Mesodermal cell (in vitro differentiated cells): Measurements from ENCODE around the gene SLCO6A1. TPM values are rescaled to one million over a fixed set of nuclear protein-coding genes. Genes with fewer than 3 reads are reported as not detected.

Source experiments
- H3K27ac ChIP-seq: 2 replicates; pipeline ENCODE4 v1.7.0; 2013; ENCODE audit warnings: mild to moderate bottlenecking, low read depth, low read length, moderate library complexity; ENCODE audit not compliant: severe bottlenecking
- H3K36me3 ChIP-seq: 2 replicates; pipeline ENCODE4 v1.7.1; 2013; ENCODE audit warnings: mild to moderate bottlenecking, low read length, moderate library complexity; ENCODE audit not compliant: control insufficient read depth, insufficient read depth
- H3K4me1 ChIP-seq: one replicate; pipeline ENCODE4 v1.7.1; 2013; ENCODE audit warnings: mild to moderate bottlenecking, low read length; ENCODE audit not compliant: insufficient read depth, control insufficient read depth, poor library complexity, severe bottlenecking
- H3K4me3 ChIP-seq: 2 replicates; pipeline ENCODE4 v1.7.0; 2013; ENCODE audit warnings: low read length, control low read depth, mild to moderate bottlenecking; ENCODE audit not compliant: insufficient read depth, poor library complexity, severe bottlenecking; ENCODE audit errors: extremely low read depth
- H3K9me3 ChIP-seq: 2 replicates; pipeline ENCODE4 v1.7.1; 2013; ENCODE audit warnings: mild to moderate bottlenecking, low read length, moderate library complexity; ENCODE audit not compliant: control insufficient read depth
- WGBS, 2 experiments: methylation state at CpG; one replicate each; pipeline ENCODE4 v1.1.5; 2013; ENCODE audit warnings: missing lambda C conversion rate in 2 of 2; ENCODE audit not compliant: insufficient coverage in 2 of 2; 5-methylcytosine and 5-hydroxymethylcytosine counted together
- polyA plus RNA-seq, 2 experiments: library from polyadenylated mRNA; stranded (reverse); fragments of 50-300 nt; gene quantifications; one replicate each; pipeline ENCODE4 v1.2.3, GENCODE V29; 2013

The SLCO6A1 gene
- polyA plus RNA-seq (2013, experiment 1 of 2), result not detected
- polyA plus RNA-seq (2013, experiment 2 of 2), result 0.56 TPM

DNA sequence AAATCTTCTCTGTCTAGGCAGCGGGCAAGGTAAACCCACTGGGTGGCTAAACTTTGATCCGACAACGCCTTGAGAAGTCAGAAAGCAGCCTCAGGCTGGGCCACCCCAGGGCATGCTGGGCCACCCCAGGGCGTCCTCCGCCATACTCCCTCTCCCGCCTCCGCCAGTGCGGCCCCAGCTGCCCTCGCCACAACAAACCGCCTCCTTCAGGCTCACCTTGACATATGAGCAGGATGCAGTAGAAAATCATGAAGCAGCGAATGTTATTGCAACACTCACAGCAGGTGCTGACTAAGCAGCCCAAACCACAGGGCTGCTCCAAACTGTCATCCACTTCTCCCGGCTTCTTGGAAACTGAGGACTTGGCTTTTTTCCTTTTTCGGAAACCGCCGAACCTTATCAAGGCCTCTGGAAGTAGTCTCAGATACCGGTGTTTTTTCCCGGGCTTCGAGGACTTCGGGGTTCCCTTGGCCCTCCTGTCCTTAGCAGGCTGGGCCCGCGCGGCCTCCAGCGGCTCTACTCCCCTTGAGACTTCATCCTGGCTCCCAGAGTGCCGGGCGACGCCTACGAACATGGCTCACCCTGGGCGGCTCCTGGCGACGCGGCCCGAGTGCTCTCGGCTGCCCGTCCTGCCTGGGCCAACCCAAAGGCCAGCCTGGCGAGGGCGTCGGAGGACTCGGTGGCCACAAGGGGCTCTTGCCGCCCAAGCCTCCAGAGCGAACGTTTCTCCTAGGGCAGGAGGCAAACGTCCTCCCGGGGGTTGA lies at the start of gene SLCO6A1:
Gene SLCO6A1 (minus strand): TSS at position 731 of the 764 bp plus-strand sequence. CDS start 157 bp downstream, at position 574.
- Histone ChIP-seq H3K9me3 (no peaks in the 10 kb centered on the region), H3K4me3 (no peak within 1 kb of the TSS), H3K27ac (no peak within 1 kb of the TSS), H3K36me3 (no peaks in the 10 kb centered on the region), H3K4me1 (no peaks in the 10 kb centered on the region)
- 93 to 94% methylated on average over 36 to 43 of the region's 43 CpGs for WGBS, 2 experiments

DNA sequence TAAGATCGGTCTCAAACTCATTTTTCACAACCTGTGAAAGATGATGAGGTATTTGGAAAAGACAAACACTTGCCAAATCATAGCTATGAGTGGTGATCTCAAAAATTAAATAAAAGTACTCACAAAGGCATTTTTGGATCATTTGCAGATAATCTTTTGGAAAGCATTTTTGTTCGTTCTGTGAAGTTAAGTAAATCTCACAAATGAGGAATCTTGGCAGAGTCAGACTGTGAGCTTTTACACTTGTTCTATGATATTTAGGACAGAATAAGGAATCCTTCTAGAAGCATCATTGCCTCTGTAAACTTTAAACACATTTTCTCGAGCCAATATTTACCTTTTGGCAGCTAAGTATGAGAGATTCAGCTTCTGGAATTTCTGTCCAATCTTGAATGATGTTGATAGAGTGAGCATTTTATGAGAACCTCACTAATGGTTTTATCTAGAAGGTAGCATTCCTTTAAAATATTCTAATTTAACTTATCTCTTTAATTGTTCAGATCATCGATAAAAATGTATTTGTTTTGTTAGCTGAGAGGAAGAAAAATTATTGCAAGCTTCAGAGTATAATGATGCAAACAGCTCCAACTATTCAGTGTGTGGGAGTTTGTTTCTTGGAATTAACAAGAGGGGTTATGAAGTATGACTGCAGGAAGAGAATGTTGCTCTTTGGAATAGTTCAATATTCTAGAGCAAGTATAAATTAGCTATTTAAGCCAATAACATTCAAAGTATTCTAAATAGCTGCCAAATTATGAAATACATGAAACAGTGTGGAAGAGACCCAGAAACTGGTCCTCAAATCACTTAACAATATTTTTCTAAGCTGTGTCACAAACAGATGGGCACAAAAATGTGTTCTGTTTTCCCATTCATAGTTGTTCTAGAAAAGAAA lies 48.6 kb upstream of the SLCO6A1 start:
- Histone ChIP-seq H3K27ac (no peak overlapping the region), H3K4me3 (no peak overlapping the region), H3K9me3 (no peaks in the 10 kb centered on the region), H3K4me1 (no peaks in the 10 kb centered on the region), H3K36me3 (no peaks in the 10 kb centered on the region)
- 100% methylated on average over 1 of the region's 4 CpGs; no CpG with 5 or more reads in 1 of the 2 experiments for WGBS, 2 experiments

GRCh38 chr5:102545175-102545574 lies 46.4 kb upstream of the SLCO6A1 start:
- H3K27ac ChIP-seq, result no peak overlapping the region
- WGBS, 2 experiments, result 31 to 39% methylated on average over 2 to 6 of the region's 6 CpGs
- H3K9me3 ChIP-seq, result no peaks in the 10 kb centered on the region
- H3K4me1 ChIP-seq, result no peaks in the 10 kb centered on the region
- H3K4me3 ChIP-seq, result no peak overlapping the region
- H3K36me3 ChIP-seq, result no peaks in the 10 kb centered on the region

DNA sequence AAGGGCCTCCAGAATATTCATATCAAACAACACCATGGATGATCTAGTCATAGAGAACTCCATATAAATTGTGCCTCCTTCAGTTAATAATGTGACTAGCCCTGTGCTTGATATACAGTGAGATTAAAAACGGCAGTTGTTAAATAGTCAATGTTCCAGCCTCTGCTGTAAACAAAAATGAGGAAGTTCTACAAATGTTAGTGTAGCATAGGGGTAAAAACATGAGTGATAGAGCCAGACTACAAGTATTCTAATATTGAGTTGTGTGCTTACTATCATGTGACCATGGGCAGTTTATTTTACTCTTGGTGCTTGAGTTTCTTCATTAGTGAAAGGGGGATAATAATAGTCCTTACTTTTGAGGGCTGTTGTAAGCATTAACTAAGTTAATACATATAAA lies 43.3 kb upstream of the SLCO6A1 start:
- WGBS, 2 experiments, result 71 to 89% methylated on average over 1 of the region's 1 CpG
- H3K9me3 ChIP-seq, result no peaks in the 10 kb centered on the region
- no peak overlapping the region for H3K27ac ChIP-seq
- H3K4me3 ChIP-seq, result no peak overlapping the region
- H3K36me3 ChIP-seq, result no peaks in the 10 kb centered on the region
- H3K4me1 ChIP-seq, result no peaks in the 10 kb centered on the region

DNA sequence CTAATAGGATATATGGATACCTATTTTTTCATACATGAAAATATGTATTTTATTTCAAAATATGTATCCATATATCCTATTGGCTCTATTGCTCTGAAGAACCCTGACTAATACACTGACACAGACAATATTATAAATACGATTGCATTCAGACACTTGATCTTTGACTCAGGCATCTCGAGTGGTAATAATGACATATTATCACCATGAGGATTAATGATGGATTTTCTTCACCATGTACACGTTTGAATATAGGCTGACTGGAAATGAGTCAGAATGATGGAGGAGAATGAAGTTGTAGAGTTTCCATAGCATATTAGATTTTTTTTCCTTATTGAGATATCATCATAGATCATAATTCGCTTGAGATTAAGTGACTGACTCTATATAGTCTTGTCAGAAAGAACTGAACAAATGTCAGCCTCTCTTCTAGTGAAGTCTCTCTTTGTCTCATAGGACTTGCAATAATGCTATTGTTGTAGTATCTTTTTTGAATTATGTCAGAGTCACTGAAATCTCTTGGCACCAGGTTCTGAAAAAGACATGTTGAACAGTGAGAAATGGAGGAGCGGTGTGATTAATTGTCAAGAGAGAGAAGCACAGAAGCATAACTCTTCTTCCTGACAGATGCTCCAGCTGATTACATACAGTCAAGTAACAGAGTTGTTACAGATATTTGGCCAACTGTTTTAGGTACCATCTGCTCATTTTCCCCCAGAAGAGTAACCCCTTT lies 41.4 kb upstream of the SLCO6A1 start:
- 85 to 100% methylated on average over 1 to 4 of the region's 5 CpGs for WGBS, 2 experiments
- no peaks in the 10 kb centered on the region for H3K9me3 ChIP-seq
- no peaks in the 10 kb centered on the region for H3K36me3 ChIP-seq
- no peak overlapping the region for H3K4me3 ChIP-seq
- no peaks in the 10 kb centered on the region for H3K4me1 ChIP-seq
- H3K27ac ChIP-seq, result no peak overlapping the region

DNA sequence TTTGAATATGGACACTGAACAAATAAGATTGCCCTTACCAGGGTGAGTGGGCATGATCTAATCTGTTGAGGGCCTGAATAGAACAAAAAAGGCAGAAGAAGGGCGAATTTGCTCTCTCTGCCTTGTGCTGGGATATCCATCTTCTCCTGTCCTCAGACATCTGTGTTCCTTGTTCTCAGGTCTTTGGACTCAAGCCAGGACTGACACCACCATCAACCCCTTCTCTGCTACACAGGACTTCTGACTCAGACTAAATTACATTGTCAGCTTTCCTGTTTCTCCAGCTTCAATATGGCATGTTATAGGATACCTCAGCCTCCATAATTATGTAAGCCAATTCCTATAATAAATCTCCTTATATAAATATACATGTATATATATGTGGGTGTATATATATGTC lies 40.8 kb upstream of the SLCO6A1 start:
- WGBS, 2 experiments, result 78 to 83% methylated on average over 1 of the region's 1 CpG
- Histone ChIP-seq H3K36me3 (no peaks in the 10 kb centered on the region), H3K4me3 (no peak overlapping the region), H3K27ac (no peak overlapping the region), H3K9me3 (no peaks in the 10 kb centered on the region), H3K4me1 (no peaks in the 10 kb centered on the region)

DNA sequence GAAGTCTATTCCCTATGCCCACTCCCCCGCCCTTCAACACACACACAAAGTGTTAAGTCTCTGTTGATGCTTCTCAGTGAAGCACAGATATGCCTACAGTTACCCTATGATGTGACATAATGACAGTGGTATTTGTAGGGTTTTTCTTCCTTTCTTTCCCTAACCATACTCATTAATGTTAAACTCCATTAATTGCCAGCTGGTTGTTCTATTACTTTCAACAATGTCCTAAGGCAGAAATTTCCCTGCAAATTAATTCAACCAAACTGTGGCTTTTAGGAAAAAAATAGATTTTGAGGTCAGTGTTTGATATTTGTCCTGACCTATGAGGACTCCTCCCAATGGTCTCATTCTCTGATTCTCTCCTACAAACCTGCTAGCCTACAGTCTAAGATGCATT lies 38.2 kb upstream of the SLCO6A1 start:
- no peaks in the 10 kb centered on the region for H3K36me3 ChIP-seq
- H3K4me3 ChIP-seq, result no peak overlapping the region
- H3K9me3 ChIP-seq, result no peaks in the 10 kb centered on the region
- no CpG with 5 or more reads among the region's 1 CpG for WGBS, 2 experiments
- H3K27ac ChIP-seq, result no peak overlapping the region
- H3K4me1 ChIP-seq, result no peaks in the 10 kb centered on the region

DNA sequence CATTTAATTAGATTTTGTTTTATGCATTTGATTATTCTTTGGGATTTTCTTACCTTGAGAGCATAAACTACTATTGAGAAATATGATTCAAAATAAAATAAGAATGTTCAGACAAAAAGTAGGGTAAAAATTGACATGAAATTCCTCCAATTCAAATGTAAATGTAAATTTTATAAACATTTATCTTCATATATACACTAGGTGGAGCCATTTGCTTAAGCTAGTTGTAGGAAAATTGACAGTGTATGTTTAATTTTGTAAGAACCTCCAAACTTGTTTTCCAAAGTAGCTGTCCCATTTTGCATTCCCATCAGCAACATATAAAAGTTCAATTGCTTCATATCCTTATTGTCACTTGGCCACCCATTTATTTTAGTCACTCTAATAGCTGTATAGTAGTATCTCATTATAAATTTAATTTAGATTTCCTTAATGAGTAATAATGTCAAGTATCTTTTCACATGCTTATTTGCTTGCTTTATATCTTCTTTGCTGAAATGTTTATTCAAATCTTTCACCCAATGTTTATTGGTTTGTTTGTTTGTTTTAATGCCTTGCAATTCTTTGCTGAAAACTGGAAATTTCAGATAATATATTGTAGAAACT lies 37.6 kb upstream of the SLCO6A1 start:
- no peaks in the 10 kb centered on the region for H3K4me1 ChIP-seq
- no peak overlapping the region for H3K27ac ChIP-seq
- no peak overlapping the region for H3K4me3 ChIP-seq

DNA sequence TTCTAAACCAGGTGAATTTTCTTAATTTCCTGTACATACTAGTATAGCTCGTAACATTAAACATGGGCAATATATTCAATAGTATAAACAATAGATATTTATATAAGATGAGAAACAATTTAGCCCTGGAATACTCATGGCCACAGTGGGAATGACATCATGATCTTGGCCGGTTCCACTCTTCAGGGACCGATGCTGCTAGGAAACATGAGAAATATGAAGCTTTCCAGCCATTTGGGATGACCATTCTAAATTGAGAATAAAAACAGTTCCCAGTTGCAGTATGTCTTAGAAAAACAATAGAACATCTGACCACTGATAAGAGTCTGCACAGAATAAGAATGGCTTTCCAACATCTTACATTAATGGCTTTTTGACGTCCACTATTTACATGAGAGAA lies 33.3 kb upstream of the SLCO6A1 start:
- 94 to 100% methylated on average over 2 of the region's 4 CpGs for WGBS, 2 experiments
- Histone ChIP-seq H3K4me3 (no peak overlapping the region), H3K4me1 (no peaks in the 10 kb centered on the region), H3K27ac (no peak overlapping the region), H3K9me3 (no peaks in the 10 kb centered on the region), H3K36me3 (no peaks in the 10 kb centered on the region)

More for the DNA sequence above, 37.6 kb upstream of the SLCO6A1 start:
- H3K36me3 ChIP-seq, result no peaks in the 10 kb centered on the region
- no peaks in the 10 kb centered on the region for H3K9me3 ChIP-seq

DNA sequence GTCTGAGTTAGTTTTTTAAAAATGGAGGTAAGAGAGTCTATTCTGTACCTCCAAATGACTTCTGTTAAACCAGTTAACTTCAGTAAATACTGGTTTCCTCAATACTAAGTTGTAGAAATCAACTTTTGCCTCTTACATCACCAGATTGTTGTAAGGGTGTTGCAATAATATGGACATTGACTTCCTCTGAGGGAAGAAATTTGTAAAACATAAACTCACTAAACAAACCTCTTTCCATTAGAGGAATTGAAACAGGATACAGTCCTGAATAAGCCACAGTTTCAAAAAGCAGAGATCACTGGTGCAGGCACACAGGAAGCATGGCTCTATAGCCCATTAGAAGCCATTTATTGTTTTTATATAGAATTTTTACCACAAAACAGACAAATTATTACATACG lies 32.7 kb upstream of the SLCO6A1 start:
- H3K36me3 ChIP-seq, result no peaks in the 10 kb centered on the region
- no peaks in the 10 kb centered on the region for H3K4me1 ChIP-seq
- no CpG with 5 or more reads among the region's 1 CpG for WGBS, 2 experiments
- H3K27ac ChIP-seq, result no peak overlapping the region
- no peaks in the 10 kb centered on the region for H3K9me3 ChIP-seq
- H3K4me3 ChIP-seq, result no peak overlapping the region
